BE2C (cell line): ENCODE measurements around the gene NWD2.

Experiments used
- DNase-seq: peaks from one replicate; pipeline ENCODE4 v3.0.0-alpha.2; 2020
- H3K27me3 ChIP-seq: fragments of 250-450 bp; sonication (Bioruptor Pico); 2 replicates; pipeline ENCODE4 v1.5.1; 2020; ENCODE audit warnings: mild to moderate bottlenecking
- H3K36me3 ChIP-seq: fragments of 250-450 bp; sonication (Bioruptor Pico); 2 replicates; pipeline ENCODE4 v1.5.1; 2020; ENCODE audit warnings: mild to moderate bottlenecking
- H3K4me1 ChIP-seq: fragments of 250-450 bp; sonication (Bioruptor Pico); 2 replicates; pipeline ENCODE4 v1.5.1; 2020
- H3K4me3 ChIP-seq: 2 replicates; pipeline ENCODE4 v1.5.1; 2011; ENCODE audit warnings: low read depth, low read length
- H3K9me3 ChIP-seq: fragments of 250-450 bp; sonication (Bioruptor Pico); 2 replicates; pipeline ENCODE4 v1.5.1; 2020
- CTCF ChIP-seq: IDR thresholded peaks from 2 replicates; pipeline ENCODE4 v1.5.1; 2012; ENCODE audit warnings: mild to moderate bottlenecking, low read depth, low read length

The NWD2 gene

GRCh38 chr4:37219990-37220389 is 24.6 kb upstream of the NWD2 start:
- DNase-seq, result no peak
- Histone ChIP-seq H3K4me1 (no peaks in the 10 kb centered on the region), H3K27me3 (no peaks in the 10 kb centered on the region), H3K9me3 (no peaks in the 10 kb centered on the region), H3K36me3 (no peaks in the 10 kb centered on the region), H3K4me3 (no peak overlapping the region)
- no peak for TF ChIP-seq CTCF

DNA sequence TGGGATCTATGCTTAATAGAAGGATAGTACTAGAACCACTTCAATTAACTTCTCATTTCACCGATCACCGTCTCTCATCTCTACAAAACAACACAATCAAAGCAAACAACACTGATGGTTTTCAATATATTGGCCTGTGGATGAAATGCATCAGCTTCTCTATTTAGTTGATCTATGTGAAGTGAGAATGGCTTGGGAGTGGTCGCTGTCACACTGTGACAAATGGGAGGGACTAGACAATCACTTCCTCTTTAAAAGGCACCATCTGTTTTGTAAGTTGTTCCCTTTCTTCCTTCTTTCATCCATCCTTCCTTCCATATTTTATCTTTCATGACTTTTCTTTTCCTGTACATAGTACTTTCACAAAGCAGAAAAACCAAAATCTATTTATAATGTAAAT is 23.9 kb upstream of the NWD2 start:
- DNase-seq, result no peak
- Histone ChIP-seq H3K4me3 (no peak overlapping the region), H3K36me3 (no peaks in the 10 kb centered on the region), H3K4me1 (no peaks in the 10 kb centered on the region), H3K27me3 (no peaks in the 10 kb centered on the region), H3K9me3 (no peaks in the 10 kb centered on the region)
- TF ChIP-seq CTCF, result no peak

GRCh38 chr4:37223732-37224131 is 20.8 kb upstream of the NWD2 start:
- H3K4me3 ChIP-seq, result no peak overlapping the region
- no peaks in the 10 kb centered on the region for H3K4me1 ChIP-seq
- TF ChIP-seq CTCF, result no peak
- H3K9me3 ChIP-seq, result no peaks in the 10 kb centered on the region
- no peaks in the 10 kb centered on the region for H3K36me3 ChIP-seq
- DNase-seq, result no peak
- no peaks in the 10 kb centered on the region for H3K27me3 ChIP-seq

- Histone ChIP-seq H3K4me3 (no peak overlapping the region), H3K4me1 (no peaks in the 10 kb centered on the region), H3K9me3 (no peaks in the 10 kb centered on the region), H3K27me3 (no peaks in the 10 kb centered on the region), H3K36me3 (no peaks in the 10 kb centered on the region)
- DNase-seq, result no peak
- TF ChIP-seq CTCF, result no peak
Observed at GRCh38 chr4:37224854-37225253, 19.7 kb upstream of the NWD2 start.

GRCh38 chr4:37225778-37226177 is 18.8 kb upstream of the NWD2 start:
- no peaks in the 10 kb centered on the region for H3K36me3 ChIP-seq
- no peak overlapping the region for H3K4me3 ChIP-seq

DNA sequence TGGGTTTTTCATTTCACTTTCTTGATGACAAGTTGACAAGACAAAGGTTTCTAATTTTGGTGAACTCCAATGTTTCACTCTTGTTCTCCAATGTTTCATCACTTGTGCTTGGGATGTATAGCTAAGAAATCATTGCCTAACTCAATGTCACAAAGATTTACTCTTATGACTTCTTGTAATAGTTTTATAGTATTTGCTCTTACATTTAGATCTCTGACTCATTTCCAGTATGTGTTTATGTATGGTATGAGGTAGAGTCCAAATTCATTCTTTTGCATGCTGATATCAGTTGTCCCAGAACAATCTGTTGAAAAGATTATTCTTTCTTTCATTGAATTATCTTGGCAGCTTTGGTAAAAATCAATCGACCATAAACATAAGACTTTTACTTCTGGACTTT is 12.2 kb upstream of the NWD2 start:
- Histone ChIP-seq H3K27me3 (no peaks in the 10 kb centered on the region), H3K4me1 (no peaks in the 10 kb centered on the region), H3K4me3 (no peak overlapping the region), H3K9me3 (no peaks in the 10 kb centered on the region), H3K36me3 (no peaks in the 10 kb centered on the region)
- no peak for TF ChIP-seq CTCF
- DNase-seq, result no peak

More at GRCh38 chr4:37225778-37226177, 18.8 kb upstream of the NWD2 start:
- Histone ChIP-seq H3K9me3 (no peaks in the 10 kb centered on the region), H3K4me1 (no peaks in the 10 kb centered on the region), H3K27me3 (no peaks in the 10 kb centered on the region)
- no peak for DNase-seq
- no peak for TF ChIP-seq CTCF
